Measurements from ENCODE around the gene DBF4B.
A peak's percentile ranks its signal among the peaks of the same experiment; 100 is the strongest.

DBF4B gene

GRCh38 chr17:44775838-44776621 lies 67.6 kb downstream of the DBF4B start:
- H3K4me3 ChIP-seq, result peak overlapping the region; percentile 88
- H3K9ac ChIP-seq (ENCODE audit: insufficient read length), result no peak overlapping the region
- TF ChIP-seq FOXP2 (optimal IDR thresholded peaks at IDR 0.05; ENCODE audit: control extremely low read depth, extremely low read length, insufficient read depth) (no peak), EZH2 (IDR thresholded peaks at IDR 0.05) (no peak), POLR2AphosphoS5 (IDR thresholded peaks at IDR 0.05; ENCODE audit: borderline replicate concordance, low read depth, low read length) (no peak; the same call in 1 of the 2 replicates)
- no peaks in the 10 kb centered on the region for H3K9me3 ChIP-seq (ENCODE audit: low read depth, low read length)
- no peaks in the 10 kb centered on the region for H3K36me3 ChIP-seq (ENCODE audit: insufficient read depth, low read length)
- no peak overlapping the region for H3K27ac ChIP-seq
- DNase-seq (ENCODE audit: low read depth, low spot score), result no peak

GRCh38 chr17:44776628-44777393 lies 68.3 kb downstream of the DBF4B start:
- Histone ChIP-seq H3K4me3 (no peak overlapping the region), H3K9me3 (ENCODE audit: low read depth, low read length) (no peaks in the 10 kb centered on the region), H3K9ac (ENCODE audit: insufficient read length) (no peak overlapping the region), H3K27ac (no peak overlapping the region), H3K36me3 (ENCODE audit: insufficient read depth, low read length) (no peaks in the 10 kb centered on the region)
- TF ChIP-seq EZH2 (IDR thresholded peaks at IDR 0.05) (no peak), FOXP2 (optimal IDR thresholded peaks at IDR 0.05; ENCODE audit: control extremely low read depth, extremely low read length, insufficient read depth) (no peak), POLR2AphosphoS5 (IDR thresholded peaks at IDR 0.05; ENCODE audit: borderline replicate concordance, low read depth, low read length) (no peak)
- DNase-seq (ENCODE audit: low read depth, low spot score), result no peak

GRCh38 chr17:44777394-44778348 lies 69.2 kb downstream of the DBF4B start:
- H3K9me3 ChIP-seq (ENCODE audit: low read depth, low read length), result no peaks in the 10 kb centered on the region
- DNase-seq (ENCODE audit: low read depth, low spot score), result no peak
- no peaks in the 10 kb centered on the region for H3K36me3 ChIP-seq (ENCODE audit: insufficient read depth, low read length)
- H3K27ac ChIP-seq, result no peak overlapping the region
- H3K4me3 ChIP-seq, result no peak overlapping the region
- no peak for TF ChIP-seq FOXP2 (optimal IDR thresholded peaks at IDR 0.05; ENCODE audit: control extremely low read depth, extremely low read length, insufficient read depth)
- TF ChIP-seq EZH2 (IDR thresholded peaks at IDR 0.05), result no peak
- TF ChIP-seq POLR2AphosphoS5 (IDR thresholded peaks at IDR 0.05; ENCODE audit: borderline replicate concordance, low read depth, low read length), result no peak
- no peak overlapping the region for H3K9ac ChIP-seq (ENCODE audit: insufficient read length)

GRCh38 chr17:44778656-44779210 lies 70.3 kb downstream of the DBF4B start:
- Histone ChIP-seq H3K27ac (no peak overlapping the region), H3K36me3 (ENCODE audit: insufficient read depth, low read length) (no peaks in the 10 kb centered on the region), H3K9me3 (ENCODE audit: low read depth, low read length) (no peaks in the 10 kb centered on the region), H3K9ac (ENCODE audit: insufficient read length) (no peak overlapping the region), H3K4me3 (no peak overlapping the region)
- TF ChIP-seq EZH2 (IDR thresholded peaks at IDR 0.05), result no peak
- no peak for TF ChIP-seq POLR2AphosphoS5 (IDR thresholded peaks at IDR 0.05; ENCODE audit: borderline replicate concordance, low read depth, low read length)
- no peak for TF ChIP-seq FOXP2 (optimal IDR thresholded peaks at IDR 0.05; ENCODE audit: control extremely low read depth, extremely low read length, insufficient read depth)
- DNase-seq (ENCODE audit: low read depth, low spot score), result no peak

DNA sequence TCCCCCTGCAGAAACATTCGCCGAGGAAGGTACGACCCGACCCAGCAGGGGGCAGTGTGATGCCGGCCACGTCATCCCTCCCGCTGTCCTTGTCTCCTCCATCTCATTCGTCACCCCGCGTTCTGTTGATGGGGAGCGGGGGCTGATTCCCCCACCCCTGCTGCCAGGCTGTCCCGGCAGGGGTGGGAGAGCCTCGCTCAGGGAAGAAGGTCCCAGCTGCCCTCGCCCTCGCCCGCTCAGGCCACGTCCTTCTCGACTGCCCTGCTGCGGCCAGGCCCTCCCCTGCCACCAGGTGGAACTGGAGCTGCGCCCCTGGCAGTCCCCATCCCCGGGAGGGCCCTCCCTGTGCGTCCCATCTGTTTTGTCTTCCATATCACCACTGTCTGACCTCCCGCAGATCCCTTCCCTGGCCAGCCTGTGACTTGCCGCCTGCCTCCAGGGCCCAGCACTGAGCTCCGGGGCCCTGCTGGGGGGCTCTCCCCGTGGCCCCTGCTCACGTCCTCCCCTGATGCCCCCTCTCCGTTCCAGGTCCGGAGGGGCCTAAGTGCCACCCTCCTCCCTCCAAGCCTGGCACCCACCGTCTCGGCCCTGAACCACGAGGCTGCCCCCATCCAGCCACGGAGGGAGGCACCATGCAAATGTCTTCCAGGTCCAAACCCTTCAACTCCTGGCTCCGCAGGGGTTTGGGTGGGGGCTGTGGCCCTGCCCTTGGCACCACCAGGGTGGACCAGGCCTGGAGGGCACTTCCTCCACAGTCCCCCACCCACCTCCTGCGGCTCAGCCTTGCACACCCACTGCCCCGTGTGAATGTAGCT lies 71.0 kb downstream of the DBF4B start:
- Histone ChIP-seq H3K9ac (ENCODE audit: insufficient read length) (no peak overlapping the region), H3K4me3 (no peak overlapping the region), H3K9me3 (ENCODE audit: low read depth, low read length) (no peaks in the 10 kb centered on the region), H3K27ac (no peak overlapping the region), H3K36me3 (ENCODE audit: insufficient read depth, low read length) (no peaks in the 10 kb centered on the region)
- no peak for DNase-seq (ENCODE audit: low read depth, low spot score)
- TF ChIP-seq FOXP2 (optimal IDR thresholded peaks at IDR 0.05; ENCODE audit: control extremely low read depth, extremely low read length, insufficient read depth) (no peak), EZH2 (IDR thresholded peaks at IDR 0.05) (no peak), POLR2AphosphoS5 (IDR thresholded peaks at IDR 0.05; ENCODE audit: borderline replicate concordance, low read depth, low read length) (no peak)

GRCh38 chr17:44780161-44780560 lies 71.7 kb downstream of the DBF4B start:
- TF ChIP-seq EZH2 (IDR thresholded peaks at IDR 0.05) (no peak), POLR2AphosphoS5 (IDR thresholded peaks at IDR 0.05; ENCODE audit: borderline replicate concordance, low read depth, low read length) (no peak), FOXP2 (optimal IDR thresholded peaks at IDR 0.05; ENCODE audit: control extremely low read depth, extremely low read length, insufficient read depth) (no peak)

GRCh38 chr17:44780845-44781480 lies 72.5 kb downstream of the DBF4B start:
- no peak for TF ChIP-seq FOXP2 (optimal IDR thresholded peaks at IDR 0.05; ENCODE audit: control extremely low read depth, extremely low read length, insufficient read depth)
- no peak for TF ChIP-seq POLR2AphosphoS5 (IDR thresholded peaks at IDR 0.05; ENCODE audit: borderline replicate concordance, low read depth, low read length)
- TF ChIP-seq EZH2 (IDR thresholded peaks at IDR 0.05), result no peak
- no peak overlapping the region for H3K4me3 ChIP-seq
- H3K9me3 ChIP-seq (ENCODE audit: low read depth, low read length), result no peaks in the 10 kb centered on the region
- H3K36me3 ChIP-seq (ENCODE audit: insufficient read depth, low read length), result no peaks in the 10 kb centered on the region
- DNase-seq (ENCODE audit: low read depth, low spot score), result no peak
- H3K27ac ChIP-seq, result no peak overlapping the region
- no peak overlapping the region for H3K9ac ChIP-seq (ENCODE audit: insufficient read length)

More at GRCh38 chr17:44780161-44780560, 71.7 kb downstream of the DBF4B start:
- no peaks in the 10 kb centered on the region for H3K9me3 ChIP-seq (ENCODE audit: low read depth, low read length)
- no peak for DNase-seq (ENCODE audit: low read depth, low spot score)
- H3K4me3 ChIP-seq, result no peak overlapping the region
- H3K27ac ChIP-seq, result no peak overlapping the region
- H3K9ac ChIP-seq (ENCODE audit: insufficient read length), result no peak overlapping the region
- no peaks in the 10 kb centered on the region for H3K36me3 ChIP-seq (ENCODE audit: insufficient read depth, low read length)
